CD1c-positive myeloid dendritic cell (primary cell): ENCODE data around the gene NME7.

Source experiments
- DNase-seq: peaks from one replicate; pipeline ENCODE4 v3.0.0-alpha.2; 2016; ENCODE audit errors: extremely low spot score

Gene NME7

DNA sequence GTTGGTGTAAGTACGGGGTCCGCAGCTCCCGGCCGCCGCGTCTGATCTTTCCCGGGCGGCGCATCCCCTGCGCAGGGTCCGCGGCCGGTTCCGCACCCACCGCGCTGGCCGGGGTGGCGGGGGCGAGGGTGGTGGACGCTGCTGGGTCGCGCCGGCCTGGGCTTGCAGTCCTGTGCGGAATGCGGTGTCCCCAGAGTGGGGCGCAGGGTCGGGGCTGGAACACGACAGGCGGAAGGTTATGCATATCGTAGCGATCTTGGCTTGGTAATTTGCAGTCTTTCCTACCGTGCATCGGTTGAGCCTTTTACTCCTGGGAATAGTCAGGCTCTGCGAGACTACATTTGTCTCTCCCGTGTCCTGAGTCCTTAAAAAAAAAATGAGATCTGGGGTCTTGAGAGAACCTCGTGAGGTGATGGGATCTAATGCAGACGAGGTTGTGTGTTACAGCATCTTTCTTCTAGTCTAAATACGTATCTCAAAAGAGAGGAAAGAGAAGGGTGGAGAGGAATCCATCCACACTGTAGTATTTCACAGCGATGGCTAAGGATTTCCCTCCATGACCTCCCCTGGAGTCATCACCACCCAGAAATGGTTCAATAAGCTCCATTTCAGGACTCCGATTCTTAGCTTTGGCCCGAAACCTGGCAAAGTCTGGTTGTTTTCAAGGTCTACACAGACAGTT, 260.5 kb downstream of the NME7 start:
- peak; percentile 30 for DNase-seq

DNA sequence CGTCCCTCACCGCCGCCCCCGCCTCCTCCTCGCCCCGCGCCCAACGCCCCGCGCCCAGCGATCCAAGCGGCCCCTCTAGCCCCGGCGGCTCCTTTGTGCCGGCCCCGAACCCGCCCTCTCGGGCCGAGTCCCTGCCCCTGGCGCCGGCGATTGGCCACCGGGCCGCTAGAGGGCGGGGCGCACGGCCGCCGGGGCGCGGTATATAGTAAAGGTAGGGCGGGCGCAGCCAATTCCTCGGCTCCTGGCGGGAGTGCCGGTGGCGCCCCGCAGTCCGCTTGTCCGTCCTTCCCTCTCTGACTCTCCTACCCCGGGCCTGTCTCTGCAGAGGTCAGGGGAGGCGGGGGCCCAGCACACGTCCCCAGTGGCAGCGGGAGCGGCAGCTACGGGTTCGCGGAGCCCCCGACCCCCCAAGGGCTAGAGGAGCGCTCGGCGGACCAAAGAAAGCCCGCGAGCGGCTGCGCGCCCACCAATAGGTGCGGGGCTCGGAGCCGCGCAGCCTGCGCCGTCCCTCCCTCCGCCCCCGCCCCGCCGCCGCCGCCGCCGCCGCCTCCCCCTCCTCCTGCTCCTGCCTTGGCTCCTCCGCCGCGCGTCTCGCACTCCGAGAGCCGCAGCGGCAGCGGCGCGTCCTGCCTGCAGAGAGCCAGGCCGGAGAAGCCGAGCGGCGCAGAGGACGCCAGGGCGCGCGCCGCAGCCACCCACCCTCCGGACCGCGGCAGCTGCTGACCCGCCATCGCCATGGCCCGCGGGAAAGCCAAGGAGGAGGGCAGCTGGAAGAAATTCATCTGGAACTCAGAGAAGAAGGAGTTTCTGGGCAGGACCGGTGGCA, 261.3 kb downstream of the NME7 start, which contains the start of gene ATP1B1:
Gene ATP1B1, plus strand, starts transcription at position 596 of the 826 bp plus-strand sequence. Its CDS starts 140 bp downstream, at position 736.
- DNase-seq, result peak; percentile 93

DNA sequence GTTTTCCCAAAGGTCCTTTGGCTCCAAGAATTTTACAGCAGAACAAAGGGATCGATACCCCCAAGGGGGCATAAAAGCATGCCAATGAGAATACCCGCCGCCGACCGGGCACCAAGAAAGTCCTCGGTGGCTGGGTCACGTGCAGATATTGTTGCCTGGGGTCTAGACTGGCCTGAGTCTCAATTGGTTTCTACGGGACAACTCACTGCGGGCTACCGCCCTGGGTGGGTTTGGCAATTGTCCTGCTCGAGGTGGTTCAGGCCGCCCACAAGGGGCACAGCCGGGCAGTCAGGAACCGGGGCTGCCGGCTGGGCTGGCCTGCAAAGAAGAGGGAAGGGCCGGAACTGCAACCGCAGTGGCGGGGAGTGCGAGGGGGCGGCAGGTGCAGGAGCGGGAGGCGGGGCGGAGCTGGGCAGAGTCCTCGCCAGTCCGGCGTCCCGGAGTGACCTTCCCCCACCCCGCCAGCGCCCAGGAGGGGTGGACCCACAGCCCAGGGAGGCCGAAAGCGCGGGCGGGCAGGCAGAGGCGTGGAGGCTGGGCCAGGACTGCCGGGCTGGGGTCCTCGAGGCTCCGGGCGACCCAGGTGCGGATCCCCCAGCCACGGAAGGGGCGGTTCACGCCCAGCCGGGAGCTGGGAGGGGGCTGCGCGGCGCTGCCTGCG, 262.0 kb downstream of the NME7 start:
- peak; percentile 82 for DNase-seq

DNA sequence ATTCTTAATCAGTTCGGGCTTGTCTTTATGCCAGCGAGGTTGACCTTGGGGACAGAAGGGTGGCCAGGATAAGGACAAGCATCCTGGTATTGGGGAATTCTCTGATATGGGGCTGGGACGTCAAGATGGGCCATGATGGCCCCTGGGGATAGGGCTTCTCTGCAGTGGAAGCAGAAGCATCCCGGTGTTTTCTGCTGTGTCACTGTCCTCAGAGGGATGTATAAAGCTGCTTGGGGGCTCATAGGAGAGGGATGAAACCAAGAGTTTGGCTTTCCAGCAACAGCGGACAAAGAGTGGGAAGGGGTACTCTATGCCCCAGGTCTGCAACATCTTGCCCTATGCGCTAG, 262.5 kb downstream of the NME7 start:
- no peak for DNase-seq

DNA sequence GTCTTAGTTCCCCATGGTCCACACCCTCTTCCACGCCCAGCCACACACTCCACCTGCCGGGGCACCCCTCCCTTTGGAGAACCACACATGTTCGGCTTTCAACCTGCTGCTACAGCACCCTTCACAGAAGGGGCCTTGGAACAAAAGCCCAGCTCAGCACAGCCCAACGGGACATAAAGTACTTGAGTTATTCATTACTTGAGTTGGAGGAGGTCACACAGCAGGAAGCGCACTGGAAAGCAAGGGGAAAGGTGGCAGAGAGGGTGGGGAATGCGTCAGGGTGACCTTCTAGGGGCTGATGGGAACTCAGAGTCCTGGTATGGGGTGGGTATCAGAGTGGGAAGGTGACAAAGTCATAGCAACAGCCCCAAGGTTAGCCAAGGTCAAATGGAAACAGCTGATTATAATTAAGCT, 264.1 kb downstream of the NME7 start:
- DNase-seq, result no peak

DNA sequence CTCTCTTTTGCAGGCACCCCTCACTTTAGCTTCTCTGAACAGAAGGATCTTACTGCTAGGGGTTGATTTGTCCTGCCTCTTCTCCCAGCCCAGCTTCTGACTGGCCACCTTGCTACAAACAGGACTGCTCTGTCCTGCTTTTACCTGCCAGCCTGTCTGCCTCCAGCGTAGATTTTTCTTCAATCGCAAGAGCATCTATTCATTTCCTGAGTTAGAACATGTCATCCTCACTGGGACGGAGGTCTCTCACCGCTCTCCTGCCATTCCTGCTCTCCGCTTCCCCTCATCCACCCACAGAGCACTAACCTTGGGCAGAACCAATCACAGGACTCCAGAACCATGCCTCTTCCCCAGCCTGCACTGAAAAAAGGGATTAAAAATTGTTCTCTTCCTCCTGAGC, 264.6 kb downstream of the NME7 start:
- no peak for DNase-seq

DNA sequence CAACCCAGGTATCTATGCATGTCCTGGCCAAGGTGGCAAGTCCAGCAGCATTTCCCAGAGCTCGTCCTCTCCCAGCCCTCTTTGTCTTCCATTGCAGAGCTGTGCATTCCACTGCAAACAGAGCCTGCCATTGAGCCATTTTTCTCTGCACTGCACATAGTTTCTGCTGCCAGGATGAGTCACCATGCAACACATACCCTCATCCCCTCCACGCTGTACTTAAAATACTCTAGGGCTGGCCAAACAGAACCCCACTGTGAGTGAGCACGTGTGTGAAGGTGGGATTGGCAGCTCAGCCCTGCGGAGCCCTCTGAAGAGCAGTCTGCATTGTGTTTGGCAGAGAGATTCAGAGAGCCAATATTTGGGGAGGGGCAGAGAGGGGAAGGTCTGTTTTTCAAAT, 265.0 kb downstream of the NME7 start:
- no peak for DNase-seq

DNA sequence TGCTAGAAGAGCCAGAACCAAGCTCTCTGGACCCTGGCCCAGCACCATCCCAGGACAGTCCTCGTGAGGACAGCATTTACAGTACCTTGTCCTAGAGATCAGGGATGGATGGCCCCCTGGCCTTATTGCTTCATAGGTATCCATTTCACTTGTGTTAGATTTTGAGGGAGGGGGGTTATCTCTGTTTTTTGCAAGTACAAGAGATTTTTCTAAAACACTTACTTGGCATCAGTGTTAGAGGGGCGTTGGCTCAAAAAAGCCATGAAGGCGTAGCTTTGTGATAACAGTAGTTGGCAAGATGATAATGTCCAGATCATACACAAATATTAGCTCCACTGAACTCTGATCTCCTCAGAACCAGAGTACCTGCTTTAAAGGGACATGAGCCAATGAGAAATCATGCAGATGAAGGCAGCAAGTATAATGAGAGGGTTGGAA, 266.9 kb downstream of the NME7 start:
- DNase-seq, result no peak

DNA sequence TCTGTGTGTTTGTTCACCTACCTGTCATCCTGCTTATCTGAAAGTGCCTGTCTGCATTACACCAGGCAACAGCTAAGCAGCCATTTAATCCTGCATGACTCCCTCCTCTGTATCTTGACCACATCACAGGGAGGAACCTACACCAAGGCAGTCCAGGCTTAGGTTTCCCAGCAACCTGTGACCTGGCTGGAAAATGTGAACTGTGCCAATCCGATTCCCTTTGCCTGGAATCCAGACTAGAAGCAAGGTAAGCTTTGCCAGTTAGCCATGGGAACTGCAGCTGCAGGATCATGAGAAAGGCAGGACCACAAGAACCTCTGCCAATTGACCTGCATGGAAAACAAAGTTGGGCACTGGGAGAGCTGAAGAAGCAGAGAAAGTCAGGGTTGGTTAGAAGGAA, 267.4 kb downstream of the NME7 start:
- DNase-seq, result no peak

DNA sequence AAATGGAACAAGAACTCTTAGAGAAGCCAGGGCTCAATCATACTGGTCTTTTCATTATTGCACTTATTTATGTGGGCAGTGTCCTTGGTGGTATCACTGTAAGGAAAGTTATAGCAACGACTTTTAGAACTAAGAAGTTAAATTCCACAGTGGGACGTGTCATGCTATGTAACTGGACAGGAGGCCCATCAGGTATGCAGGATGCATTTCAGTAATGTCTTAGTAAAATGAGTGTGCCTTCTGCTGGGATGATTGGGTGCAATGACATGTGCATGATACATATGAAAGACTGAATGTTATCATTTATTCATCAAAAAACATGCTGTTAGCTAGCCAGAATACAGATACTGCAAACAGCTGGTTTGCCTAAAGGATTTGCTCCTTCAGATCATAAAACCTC, 268.0 kb downstream of the NME7 start:
- no peak for DNase-seq

DNA sequence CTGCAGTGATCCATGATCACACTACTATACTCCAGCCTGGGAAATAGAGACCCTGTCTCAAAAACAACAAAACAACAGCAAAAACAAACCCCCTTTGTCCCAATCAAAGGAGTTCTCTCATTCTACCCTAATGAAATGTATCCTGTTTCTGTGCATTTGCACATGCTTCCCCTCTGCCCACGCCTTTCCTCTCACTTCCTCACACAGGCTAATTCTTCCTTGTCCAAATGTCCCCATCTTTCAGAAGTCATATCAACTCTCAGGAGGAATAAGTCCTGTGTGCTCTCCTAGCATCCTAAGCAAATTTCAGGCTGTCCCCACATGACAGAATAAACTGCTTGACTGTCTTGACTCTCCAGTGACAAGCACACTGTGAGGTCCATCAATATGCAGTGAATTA, 269.2 kb downstream of the NME7 start:
- peak; percentile 89 for DNase-seq

DNA sequence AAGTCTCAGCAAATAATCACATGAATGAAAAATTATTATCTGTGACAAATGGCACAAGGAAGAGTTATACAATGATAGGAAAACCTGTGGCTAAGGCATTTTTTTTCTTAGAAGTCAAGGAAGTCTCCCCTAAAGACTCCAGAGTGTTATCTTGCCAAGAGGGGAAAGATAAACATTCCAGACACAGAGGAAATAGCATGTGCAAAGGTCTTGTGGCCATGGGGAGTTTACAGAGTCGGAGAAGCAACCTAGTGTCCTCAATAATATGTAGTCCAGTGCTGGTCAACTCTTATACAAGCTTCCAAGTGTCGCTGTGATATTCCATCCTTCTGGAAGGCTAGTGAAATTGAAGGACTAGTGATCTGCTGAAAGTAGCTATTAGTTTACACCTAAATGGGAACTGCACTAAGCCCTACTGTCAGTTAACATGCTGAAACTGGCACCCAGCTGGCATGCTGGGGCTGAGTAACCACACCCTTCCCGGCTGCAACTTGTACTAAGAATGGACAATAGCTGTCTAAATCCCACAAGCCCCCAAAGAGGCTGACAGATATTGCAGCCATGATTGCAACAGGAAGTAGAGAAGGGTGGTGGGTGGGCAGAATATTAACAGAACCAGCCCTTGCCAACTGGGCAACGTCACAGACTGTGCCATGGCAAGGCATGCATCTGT, 272.6 kb downstream of the NME7 start:
- no peak for DNase-seq

DNA sequence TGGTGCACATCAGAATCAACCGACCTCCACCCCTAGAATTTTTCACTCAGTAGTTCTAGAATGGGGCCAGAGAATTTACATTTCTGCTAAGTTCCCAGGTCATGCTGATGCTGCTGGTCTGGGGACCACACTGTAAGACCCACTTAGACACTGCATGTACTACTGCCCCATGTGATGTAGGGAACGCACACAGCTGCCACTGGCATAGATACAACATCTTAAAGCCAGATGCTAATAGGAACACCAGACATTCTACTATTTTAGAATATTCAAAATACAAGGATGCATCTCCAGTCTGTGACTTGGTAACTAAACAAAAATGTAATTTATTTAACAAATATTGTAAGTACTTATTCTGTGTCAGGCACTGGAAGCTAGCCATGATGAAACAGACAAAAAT, 275.2 kb downstream of the NME7 start:
- no peak for DNase-seq

DNA sequence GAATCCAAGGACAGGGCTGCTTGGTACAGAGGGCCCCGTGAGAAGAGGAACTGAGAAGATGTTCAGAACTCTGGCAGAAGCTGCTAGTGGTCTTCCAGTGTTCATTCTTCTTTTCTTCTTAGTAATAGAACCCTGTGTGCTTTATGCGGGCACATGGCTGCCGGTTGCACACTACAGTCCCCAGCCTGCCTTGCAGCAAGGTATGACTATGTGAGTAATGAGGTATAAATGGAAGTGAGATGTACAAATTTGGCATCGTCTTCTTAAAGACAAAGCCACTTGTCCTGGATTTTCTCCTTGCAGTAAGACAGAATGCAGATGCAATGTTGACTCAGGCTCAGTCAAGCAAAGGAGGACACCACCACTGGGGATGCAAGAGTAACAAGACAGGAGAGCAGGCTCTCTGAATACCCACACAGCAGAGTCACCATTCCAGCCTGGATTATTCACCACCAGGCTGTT, 276.1 kb downstream of the NME7 start:
- DNase-seq, result no peak

DNA sequence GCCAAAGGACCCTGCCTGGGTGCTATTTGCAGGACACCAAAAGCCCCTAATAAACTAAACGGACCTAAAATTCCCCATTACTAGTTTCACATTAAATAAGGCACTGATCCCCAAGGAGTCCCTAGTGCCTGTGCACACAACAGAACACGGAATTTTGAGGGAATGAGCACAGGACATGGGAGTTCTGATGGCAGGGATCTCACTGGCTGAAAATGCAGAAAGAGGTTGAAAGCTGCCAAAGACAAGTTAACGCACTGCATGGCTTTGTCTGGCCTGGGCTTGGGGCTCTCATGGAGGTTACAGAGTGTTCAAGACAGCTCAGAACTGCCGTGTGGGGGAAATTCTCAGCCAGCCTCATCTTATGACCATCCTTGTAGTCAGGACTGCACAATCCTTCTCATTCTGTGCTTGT, 276.7 kb downstream of the NME7 start:
- DNase-seq, result no peak

DNA sequence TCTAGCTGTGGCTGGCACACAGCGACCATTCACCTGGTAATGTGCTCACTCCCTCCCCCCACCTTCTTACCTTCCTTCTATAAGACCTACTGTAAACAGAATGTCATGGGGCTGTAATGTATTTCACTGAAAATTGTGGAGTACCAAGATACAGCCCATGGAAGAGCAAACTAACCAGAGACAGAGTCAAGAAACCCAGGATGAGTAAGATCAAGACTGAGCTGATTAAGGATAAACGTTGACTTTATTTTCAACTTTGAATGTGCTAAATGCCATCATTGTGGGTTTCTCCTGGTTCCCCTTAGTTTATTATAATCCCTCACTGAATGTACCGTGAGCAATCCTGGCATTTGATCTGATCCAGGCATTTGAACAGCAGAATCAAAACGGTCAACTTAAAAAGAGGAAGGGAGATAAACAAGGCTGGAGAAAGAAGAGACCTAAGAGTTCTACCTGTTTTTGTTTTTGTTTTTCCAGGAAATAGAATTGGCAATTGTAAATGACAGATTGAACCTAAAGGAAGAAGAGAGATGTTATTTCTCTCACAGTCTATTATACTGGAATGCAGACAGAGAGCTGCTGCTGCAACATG, 277.2 kb downstream of the NME7 start:
- DNase-seq, result no peak

DNA sequence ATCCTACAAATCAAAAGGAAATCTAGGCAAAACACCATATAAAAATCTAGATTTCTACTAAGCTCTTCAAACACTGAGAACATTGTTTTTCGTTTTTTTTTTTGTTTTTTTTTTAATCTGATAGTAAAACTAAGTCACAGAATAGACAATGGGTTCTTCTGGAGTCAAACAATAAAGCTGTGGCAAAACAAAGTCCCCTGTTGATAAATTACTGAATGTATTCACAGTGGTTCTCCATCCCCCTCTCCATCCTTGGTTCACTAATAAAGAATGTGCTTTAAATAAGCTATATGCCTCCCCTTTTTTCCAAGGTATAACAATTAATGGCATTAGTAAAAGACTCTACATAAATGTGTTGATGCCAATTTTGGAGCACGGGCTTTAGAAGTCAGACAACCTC, 277.8 kb downstream of the NME7 start:
- DNase-seq, result no peak

DNA sequence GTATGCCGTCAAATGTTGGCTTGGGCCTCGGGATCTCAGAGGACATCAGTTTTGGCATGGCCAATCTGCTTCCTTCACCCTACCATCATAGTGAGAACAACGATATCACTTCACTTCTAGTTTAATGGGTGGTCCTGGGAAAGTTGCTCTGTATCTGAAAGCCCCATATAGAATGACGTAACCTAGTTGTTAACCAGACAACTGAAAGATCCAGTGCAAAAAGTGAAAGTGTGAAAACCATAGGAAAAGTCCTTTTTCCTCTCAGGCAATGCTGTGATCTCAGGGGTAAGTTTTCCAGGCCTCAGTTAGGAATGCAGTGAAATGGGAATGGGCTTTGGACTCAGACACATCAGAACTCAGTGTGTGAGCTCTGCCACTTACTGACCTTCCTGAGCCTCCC, 279.7 kb downstream of the NME7 start:
- no peak for DNase-seq

DNA sequence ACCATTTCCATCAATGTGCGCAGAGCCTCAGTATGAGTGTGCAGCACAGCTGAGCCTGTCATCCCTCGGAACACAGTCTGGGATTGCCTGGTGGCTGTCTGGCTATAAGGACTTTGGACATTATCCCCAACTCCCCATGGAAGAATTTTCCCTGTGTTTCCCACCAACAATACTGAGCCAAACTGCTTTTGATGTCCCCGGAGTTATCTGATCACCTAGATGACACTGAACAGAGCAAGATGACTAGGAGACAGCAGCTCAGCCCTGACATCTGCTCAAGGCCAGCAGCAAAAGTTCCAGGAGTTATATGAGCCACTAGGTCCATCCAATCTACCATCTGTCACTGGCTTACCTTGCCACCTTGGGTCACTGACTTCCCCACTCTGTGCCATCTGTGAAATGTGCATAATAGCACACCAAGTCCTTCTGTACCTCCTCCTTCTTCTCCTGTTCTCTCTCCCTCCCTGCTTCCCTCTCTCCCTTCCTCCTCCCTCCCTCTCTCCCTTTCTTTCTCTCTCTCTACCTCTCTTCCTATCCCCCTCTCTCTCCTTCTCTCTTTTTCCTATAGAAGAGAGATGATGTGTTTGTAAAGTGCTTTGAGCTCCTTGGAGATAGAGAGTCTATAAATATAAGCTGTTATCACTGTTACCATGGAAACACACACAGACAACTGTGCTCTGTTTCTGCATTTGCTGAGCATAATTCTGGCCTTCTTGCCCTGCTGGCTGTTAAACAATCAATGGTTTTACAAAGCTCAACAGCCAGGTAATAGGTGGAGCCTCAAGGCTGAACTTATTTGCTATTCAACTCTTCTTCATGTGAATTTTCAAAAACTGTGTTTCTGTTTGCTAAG, 280.8 kb downstream of the NME7 start:
- no peak for DNase-seq

DNA sequence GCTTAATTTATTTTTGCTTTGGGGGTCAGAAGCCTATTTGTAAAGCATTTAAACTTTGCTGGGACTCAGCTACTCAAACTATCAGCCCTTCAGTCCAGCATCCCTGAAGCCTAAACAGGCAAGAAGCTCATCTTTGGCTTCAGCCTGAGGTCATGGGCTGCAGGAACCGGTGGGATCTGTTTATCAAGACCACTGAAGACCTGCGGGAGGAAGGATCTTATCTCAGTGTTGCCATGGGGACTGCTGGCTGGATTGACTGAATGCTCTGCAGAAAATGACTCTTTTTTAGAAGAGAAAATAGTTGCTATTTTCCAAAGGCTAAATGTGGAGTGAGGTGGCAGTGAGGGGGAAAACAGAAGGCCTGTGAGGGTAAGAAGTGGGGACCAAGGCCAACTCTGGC, 281.7 kb downstream of the NME7 start:
- DNase-seq, result no peak
